ENCODE measurements around the gene EXD2.
"Not testable (repeated sequence)": the region's sequence is repeated elsewhere in the genome, so short reads cannot be mapped to it uniquely, and the experiment has no call there.

Gene EXD2

DNA sequence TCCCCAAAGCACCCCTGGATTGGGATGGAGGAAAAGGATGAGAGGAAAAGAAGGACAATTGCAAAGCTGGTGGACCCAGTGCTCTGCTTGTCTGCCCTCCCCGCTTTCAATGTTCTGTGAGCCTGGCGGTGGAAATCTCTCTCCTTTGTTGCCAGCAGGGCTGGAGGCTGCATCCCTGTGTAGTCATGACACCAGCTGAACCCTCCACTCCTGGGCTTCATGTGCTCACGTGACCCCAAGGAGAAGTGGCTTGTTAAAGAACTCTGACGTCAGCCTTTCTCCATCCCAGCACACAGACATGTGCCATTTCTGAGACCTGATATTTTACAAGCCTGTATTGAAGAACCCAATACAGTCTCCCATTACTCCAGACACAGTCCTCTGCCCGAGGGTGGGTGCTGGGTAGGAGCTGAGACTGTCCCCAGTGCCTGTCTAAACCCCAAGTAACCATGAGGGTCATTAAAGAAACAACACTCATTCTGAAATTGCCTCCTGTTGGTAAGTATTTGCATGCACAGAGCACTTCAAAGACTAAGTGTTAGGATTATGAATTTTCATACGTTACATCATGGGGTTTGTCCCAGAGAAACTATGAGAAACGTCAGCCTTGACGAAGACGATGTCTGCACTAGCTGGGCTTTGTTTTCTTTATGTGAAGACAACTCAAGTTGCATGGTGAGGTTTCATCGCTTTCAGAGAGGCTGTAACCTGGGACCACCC lies 90.3 kb downstream of the EXD2 start:
- DNase-seq (ENCODE audit: low read depth): no peak

DNA sequence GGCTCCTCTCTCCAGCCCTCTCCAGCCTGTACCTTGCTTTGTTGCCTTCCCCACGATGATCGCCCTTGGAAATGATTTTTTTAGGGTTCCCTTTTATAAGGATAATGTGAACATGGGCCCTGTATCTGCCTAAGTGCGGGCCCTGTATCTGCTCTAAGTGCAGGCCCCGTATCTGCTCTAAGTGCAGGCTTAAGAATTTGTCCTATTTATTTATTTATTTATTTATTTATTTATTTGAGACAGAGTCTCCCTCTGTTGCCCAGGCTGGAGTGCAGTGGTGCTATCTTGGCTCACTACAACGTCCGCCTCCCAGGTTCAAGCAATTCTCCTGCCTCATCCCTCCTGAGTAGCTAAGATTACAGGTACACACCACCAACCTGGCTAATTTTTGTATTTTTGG lies 91.2 kb downstream of the EXD2 start:
- DNase-seq (ENCODE audit: low read depth): no peak

DNA sequence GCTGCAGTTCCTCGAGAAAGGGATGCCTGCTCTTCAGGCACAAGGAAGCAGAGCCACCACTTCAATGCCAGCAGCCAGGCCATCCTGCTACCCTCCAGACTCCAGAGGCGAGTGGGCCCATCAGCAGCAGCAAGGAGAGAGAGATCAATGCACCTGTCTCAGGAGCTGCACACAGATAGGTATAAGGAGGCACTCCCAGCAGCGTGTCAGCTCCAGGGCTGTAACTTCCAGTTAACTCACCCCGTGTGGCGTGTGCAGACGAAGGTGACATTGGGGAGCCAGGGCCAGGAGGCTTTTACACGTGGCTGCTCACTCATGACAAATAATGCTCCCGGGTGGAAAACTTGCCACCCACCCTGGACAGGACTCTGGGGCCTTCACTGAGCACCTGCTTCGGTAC lies 92.9 kb downstream of the EXD2 start:
- no peak for DNase-seq (ENCODE audit: low read depth)

DNA sequence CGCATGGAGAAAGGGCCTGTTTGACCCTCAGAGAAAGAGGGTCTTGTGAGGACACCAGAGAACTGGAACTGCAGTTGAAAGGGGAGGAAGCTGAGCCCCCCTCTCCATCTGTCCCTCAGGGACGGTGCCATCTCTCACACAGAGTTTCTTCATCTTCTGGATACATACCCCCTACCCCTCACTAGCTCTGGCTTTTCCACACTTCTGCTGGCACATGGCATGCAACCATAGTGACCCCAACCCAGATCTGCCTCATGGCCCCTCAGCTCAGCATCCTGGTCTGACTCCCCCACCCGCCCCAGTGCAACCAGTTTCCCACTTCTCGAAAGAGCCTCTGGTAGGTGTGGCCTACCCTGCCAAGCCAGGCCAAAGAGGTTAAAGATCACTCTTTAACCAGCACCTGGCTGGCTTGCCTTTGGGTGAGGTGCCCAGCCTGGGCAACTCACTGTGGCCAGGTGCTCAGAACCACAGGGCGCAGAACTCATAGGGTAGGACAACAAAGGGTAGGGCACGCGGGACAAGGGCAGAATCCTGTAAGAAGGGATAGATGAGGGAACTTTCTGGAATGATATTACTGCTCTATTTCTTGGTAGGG lies 94.5 kb downstream of the EXD2 start:
- DNase-seq (ENCODE audit: low read depth): no peak

DNA sequence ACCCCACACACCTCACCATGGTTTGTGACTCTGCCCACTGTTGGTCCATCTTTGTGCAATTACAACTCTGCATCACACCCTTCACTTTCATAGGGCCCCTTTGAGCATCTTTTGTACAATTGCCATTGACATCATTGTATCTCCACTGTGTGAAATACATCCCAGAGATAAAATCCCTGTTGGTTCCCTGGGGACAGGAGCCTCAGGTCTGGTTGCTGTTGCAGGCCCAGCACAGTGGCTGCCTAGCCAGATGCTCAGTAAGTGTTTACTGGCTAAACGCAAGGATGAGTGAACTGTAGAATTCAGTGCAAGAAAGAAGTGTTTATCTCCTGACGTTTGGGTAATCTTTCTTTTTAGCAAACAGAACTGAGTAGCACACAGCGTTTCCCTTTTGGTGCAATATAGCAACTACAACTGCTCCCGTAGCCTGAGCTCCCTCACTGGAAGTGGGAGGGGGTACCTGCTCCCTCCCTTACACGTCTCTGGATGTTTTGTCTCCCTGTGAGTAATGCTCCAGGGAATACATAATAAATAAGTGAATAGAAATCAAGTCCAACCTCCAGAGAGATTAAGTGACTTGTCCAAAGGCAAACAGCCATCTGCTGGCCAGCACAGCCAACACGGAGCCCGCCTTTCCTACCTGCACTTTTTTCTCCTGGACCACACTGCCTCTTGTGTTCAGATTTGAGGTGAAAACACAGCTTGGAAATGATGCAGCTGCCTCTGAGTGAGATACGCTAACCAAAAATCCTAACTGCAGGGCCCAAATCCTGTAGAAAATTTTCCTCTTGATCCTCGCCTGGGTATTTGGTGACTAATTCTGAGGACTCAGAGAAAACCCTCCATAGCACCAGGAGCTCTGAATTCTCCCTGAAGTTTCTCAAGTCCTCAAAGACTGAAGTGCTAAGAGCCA lies 96.1 kb downstream of the EXD2 start:
- no peak for DNase-seq (ENCODE audit: low read depth)

- DNase-seq (ENCODE audit: low read depth): no peak
Observed at GRCh38 chr14:69288011-69288771, 96.9 kb downstream of the EXD2 start.

GRCh38 chr14:69288956-69289705 lies 97.8 kb downstream of the EXD2 start:
- DNase-seq (ENCODE audit: low read depth): no peak

DNA sequence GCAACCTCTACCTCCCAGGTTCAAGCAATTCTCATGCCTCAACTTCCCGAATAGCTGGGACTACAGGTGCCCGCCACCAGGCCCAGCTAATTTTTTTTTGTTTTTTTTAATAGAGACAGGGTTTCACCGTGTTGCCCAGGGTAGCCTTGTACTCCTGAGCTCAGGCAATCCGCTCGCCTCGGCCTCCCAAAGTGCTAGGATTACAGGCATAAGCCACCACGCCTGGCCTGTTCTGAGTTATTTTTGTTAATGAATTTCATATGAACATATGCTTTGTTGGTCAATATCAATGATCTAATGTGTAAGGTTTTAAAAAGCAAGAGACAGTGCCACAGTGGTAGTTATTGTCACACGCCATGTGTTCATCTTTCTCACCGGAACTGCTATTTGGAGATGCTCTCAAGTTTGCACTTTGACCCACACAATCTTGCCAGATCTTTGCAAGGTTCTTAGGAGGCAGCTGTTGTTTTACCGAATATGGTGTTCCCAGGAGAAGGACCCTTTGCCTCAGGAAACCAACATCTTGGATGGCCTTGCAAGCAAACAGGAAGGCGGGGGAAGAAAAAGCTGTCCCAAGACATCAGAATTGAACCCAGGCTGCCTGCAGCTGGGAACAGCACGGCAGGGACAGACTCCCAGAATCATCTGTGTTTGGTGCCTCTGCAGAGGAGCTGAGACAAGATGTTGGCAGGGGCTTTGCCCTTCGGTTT lies 98.7 kb downstream of the EXD2 start:
- DNase-seq (ENCODE audit: low read depth): no peak

DNA sequence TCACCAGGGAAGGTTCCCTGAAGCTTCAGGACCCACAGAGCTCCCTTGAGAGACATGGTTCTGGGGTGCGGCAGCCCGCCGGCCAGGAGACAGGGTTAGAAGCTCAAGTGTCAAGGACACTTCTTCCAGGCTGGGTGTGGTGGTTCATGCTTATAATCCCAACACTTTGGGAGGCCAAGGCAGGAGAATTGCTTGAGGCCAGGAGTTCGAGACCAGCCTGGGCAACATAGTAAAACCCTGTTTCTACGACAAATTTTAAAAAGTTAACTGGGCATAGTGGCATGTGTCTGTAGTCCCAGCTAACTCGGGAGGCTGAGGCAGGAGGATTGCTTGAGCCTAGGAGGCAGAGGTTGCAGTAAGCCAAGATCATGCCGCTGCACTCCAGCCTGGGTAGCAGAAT lies 99.6 kb downstream of the EXD2 start:
- DNase-seq (ENCODE audit: low read depth): not testable (repeated sequence)

DNA sequence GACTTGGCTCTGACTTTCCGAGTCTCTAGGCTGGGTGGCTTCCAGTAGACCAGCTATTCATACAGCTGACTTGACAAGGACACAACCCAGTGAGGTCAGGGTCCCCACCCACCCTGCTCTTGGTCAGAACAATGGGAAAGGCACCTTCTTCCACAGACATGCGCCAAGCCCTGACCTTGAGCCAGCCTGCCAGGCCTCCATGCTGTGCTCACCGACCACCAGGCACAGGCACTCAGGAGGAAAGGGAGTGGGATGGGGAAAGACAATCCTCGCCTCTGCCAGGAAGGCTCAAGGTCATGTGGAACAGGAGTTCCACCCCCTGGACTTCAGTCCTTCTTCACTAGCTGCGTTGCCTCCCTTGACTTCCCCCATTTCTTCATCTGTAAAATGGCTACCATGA lies 100.1 kb downstream of the EXD2 start:
- no peak for DNase-seq (ENCODE audit: low read depth)

- DNase-seq (ENCODE audit: low read depth): no peak
Observed at GRCh38 chr14:69291891-69292561, 100.7 kb downstream of the EXD2 start.
